GM18868 (cell line): ENCODE measurements around the gene SHISAL1.
"Not testable (repeated sequence)": the region's sequence is repeated elsewhere in the genome, so short reads cannot be mapped to it uniquely, and the experiment has no call there.

Experiments used
- ATAC-seq: cut with Tn5 transposase; IDR thresholded peaks from one replicate; pipeline ENCODE4 v1.9.1; 2021; ENCODE audit warnings: mild to moderate bottlenecking, moderate library complexity; ENCODE audit not compliant: unreplicated experiment

The SHISAL1 gene

GRCh38 chr22:44244265-44244822, 68.4 kb downstream of the SHISAL1 start:
- ATAC-seq = no peak

GRCh38 chr22:44243761-44244160, 69.0 kb downstream of the SHISAL1 start:
- no peak for ATAC-seq

DNA sequence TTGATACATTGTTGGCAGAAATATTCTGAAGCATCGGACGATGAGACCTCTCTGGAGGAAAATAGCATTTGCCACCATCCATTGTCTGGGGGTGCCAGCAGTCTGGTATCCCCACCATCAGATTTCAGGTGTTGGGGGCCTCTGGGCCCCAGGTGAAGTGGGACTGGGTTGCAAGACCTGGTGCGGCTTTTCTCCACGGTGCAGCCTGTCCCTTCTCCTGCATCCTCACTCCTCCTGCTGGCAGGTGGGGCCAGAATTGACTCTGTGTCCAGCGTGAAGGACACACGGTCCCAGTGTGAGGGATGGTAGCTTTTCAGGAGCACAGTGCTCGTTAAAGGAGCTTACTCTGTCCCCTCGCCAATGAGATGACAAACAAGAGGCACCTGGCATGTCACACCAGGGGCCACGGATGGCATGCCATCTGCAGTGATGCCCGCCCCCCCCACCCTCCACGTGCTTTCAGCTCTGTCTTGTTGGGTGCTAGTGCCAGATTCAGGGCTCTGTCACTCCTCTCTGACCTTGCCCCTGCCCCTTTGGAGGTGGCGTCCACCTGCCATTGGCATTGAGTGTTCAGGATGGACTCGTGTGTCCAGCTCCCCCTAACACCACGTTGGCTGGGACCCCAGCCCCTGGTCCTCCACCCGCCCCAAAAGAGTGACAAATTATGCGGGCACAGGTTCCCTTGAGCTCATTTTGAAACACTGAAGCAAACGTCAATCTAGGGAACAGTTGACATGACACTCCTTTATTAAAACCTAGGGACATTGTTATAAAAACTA, 69.6 kb downstream of the SHISAL1 start:
- no peak for ATAC-seq

- ATAC-seq = not testable (repeated sequence)
Observed at GRCh38 chr22:44241121-44241520, 71.6 kb downstream of the SHISAL1 start.

DNA sequence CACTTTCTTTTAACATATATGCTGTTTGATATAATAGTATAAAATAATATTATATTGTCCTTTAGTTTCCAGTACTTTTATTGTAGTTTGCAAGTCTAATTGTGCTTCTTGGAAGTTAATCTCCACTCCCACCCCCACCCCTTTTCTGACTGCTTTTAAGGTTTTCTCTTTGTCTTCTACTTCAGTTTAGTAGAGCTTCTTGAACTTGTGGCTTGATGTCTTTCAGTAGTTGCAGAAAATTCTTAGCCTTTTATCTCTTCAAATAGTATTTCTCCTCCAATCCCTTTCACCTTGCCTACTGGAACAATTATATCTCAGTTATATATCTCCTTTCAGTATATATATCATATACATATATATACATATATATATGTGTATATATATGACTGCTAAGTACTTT, 75.5 kb downstream of the SHISAL1 start:
- ATAC-seq = no peak

DNA sequence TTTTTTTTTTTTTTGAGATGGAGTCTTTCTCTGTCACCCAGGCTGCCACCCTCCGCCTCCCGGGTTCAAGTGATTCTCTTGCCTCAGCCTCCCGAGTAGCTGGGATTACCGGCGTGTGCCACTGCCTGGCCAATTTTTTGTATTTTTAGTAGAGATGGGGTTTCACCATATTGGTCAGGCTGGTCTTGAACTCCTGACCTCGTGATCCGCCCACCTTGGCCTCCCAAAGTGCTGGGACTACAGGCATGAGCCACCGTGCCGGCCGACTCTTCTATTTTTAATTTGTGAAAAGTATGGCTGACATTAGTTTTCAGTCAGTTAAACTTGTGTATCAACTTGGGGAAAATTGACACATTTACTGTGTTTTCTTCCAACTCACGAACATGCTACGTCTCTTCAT, 78.4 kb downstream of the SHISAL1 start:
- ATAC-seq = not testable (repeated sequence)

- ATAC-seq = no peak
Observed at GRCh38 chr22:44231233-44231632, 81.5 kb downstream of the SHISAL1 start.

DNA sequence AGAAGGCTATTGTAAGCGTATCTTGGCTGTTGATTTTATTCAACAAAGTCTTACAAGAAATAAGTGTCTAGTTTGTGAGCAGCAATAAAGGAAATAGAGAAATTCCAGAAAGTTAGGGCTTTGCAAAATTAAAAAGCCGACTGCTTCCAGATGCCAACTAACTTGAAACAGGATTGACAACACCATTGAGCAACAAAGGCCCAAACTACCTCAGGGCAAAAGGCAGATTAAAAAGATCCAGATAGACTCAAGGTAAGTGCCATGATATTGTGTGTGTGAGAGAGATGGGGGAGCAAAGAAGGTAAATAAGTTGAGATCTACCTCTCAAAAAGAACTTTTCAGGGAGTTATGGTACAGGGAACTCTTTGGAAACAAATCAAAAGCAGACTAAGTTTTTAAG, 82.9 kb downstream of the SHISAL1 start:
- no peak for ATAC-seq

DNA sequence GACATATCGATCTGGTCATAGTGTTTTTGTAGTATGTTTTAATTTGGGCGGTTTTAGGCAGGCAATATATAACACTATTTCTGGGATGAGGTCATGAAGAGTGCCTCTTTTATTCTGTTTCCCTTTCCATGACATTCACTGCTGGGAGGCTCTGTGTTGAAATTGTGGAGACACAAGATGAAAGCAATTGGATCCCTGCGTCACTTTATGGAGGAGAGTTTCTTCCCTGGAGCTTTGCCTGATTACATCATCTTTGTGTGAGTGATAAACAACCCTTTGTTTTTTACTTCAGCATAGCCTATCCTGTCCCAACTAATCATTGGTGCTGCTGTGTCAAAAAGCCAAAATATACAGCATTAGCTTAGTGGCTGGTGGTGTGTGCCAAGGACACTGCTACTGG, 83.4 kb downstream of the SHISAL1 start:
- ATAC-seq = no peak

DNA sequence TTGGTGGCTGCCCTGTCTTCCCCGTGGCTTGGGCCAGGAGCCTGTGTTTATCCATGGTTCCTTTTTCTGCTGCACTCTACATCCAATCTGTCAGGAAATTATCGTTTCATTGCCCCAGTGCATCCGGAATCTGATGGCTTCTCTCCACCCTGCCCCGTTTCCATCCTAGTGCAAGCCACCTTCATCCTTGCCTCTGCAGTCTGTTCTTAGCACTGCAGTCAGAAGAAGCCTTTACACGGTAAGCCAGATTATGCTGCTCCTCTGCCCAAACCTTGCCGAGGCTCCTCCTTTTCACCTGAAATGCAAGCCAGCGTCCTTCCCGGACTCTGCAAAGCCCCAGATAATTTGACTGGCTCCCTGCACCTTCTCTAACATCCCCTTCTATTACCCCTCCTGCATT, 86.9 kb downstream of the SHISAL1 start:
- no peak for ATAC-seq

GRCh38 chr22:44225091-44225689, 87.6 kb downstream of the SHISAL1 start:
- no peak for ATAC-seq

DNA sequence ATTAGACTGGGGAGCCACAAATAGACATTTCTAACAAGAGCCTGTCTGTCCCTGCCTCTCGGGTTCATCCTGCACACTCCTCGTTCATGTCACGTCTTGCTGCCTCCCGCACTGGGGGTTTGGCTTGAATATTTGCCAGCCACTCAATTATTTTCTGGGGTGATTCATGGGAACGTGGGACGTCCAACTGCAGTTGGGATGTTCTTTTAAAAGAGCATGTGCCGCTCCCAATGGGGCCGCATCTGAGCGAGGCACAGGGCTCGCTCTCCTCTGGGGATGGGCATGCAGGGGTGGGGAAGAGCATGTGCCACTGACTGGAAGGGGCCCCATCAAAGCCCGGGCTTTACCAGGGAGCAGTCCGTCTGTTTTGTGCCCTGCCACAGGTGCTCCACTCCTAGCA, 88.6 kb downstream of the SHISAL1 start:
- ATAC-seq = no peak

DNA sequence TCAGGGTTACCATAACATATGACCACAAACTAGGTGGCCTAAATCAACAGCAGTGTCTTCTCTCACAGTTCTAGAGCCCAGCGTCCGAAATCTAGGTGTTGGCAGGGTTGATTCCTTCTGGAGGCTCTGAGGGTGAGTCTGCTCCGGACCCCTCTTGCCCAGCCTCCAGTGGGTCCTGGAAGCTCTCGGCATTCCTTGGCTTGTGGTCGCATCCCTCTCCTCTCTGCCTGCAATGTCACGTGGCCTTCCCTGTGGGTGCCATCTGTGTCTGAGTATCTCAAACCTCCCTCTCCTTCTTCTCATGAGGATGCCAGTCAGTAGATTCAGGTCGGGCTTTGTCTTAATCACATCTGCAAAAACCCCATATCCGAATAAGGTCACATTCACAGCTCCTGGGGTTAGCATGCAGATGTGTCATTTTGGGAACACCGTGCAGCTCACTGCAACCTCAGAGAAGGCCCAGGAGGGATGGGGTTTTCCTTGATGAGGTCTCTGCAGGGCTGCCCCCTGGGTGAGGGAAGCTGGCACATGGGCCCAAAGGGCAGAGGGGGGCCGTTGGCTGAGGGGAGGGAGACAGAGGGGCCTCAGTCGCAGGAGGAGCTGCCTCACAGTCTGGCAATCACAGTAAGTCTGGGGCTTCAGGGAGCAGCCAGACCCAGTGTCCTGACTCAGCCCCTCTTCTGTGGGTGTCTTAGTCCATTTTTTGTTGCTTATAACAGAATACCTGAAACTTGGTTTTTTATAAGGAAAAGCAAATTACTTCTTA, 90.9 kb downstream of the SHISAL1 start:
- no peak for ATAC-seq

GRCh38 chr22:44220727-44221680, 91.7 kb downstream of the SHISAL1 start:
- no peak for ATAC-seq

DNA sequence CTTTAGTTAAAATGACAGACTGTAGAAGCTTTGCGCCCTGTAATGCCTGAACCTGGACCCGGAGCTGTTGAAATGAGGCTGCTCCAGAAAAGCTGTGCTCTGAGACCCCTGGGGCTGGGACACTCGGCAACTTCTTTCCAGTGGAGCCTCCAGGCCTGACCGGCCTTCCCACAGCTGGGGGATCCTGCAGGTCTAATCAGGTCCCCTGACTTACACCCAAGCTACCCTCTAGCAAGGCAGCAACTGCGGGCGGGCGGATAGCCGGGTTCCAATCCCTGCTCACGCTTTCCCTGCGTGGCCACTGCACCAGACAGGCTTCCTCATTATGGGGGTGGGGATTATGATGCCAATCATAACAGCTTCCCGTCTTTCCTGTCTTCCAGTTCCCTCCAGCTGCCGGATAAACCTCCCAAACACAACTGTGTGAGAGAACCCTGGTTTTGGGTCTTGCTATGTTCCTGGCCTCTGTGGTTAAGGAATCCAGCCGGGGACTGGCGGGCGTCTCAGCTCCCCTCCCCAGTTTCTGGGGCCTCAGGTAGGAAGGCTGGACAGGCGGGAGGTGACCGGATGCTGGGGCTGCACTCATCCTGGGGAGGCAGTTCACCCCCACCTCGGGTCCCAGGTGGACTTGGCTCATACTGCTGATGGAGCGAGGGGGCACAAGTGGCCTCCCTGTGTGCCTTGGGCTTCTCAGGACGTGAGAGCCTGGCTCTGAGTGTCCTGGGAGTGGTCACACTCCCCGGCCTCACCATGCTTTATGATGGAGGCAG, 93.5 kb downstream of the SHISAL1 start:
- ATAC-seq = no peak

- no peak for ATAC-seq
Observed at GRCh38 chr22:44218071-44218470, 94.7 kb downstream of the SHISAL1 start.

- no peak for ATAC-seq
Observed at GRCh38 chr22:44217346-44217745, 95.4 kb downstream of the SHISAL1 start.

DNA sequence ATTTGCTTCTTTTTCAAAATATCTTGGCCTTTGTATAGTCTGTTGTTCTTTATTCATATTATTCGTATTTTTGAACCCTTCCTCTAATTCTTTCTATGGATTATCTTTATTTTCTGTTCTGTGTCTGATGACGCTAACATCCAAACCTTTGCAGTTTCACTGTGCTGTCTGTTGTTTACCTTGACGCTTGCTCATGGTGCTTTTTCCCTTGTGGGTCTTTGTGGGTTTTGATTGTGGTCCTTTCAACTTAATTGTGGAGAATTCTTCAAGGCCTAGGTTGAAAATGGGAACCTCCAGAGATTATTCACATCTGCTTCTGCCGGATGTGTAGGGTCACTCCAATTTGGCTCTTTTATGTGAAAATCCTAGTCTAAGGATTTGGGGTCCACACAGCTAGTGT, 97.5 kb downstream of the SHISAL1 start:
- ATAC-seq = no peak

DNA sequence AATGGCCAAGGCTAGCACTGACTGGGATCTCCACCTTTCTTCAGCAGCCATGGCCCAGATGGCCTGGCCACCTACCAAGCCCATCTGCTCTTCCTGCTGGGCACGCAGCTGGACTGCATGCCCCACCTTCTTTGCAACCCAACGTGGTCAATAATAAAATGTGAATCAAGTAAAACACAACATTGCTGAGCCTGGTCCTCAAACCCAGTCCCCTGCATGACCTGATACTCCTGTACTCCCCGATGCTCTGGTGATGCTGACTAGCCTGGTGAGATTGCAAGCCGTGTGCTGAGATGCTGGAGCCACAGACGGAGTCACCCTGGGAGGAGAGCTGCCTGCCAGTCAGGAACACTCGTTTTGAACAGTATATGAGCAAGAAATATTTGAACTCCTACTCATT, 98.0 kb downstream of the SHISAL1 start:
- no peak for ATAC-seq

DNA sequence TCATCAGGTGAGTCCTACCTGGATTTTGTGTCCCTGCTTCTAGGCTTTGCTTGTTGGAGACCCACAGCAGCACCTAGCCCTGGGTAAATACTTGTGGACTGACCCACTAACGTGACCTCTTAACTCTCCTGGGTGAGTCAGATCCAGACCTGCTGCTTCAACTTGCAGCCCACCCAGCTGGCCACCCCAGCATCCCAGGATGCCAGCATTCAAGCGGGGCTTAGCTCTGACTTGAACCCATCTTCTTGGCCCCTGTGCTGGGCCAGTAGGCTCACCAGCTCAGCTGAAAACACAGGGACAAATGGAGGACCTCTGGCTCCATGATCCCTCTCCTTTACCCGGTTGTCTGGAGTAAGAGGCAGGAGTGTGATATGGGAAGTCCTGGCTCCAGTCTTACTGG, 98.6 kb downstream of the SHISAL1 start:
- ATAC-seq = no peak
